Measurements from ENCODE around the gene SGK1.

Gene SGK1

GRCh38 chr6:134272374-134272773 lies 45.5 kb downstream of the SGK1 start:
- DNase-seq (ENCODE audit: extremely low spot score) = no peak
- no peak for TF ChIP-seq CTCF (IDR thresholded peaks at IDR 0.05; ENCODE audit: control extremely low read depth, extremely low read depth, low read depth, missing control alignments)
- ChIA-PET POLR2A (no interaction called here), CTCF (interaction anchor here (1.2 kb wide), 1 partner anchor 209 kb away, joined by 3 read pairs; no protein-coding TSS in a partner anchor)

GRCh38 chr6:134267917-134268361 lies 50.0 kb downstream of the SGK1 start:
- ChIA-PET CTCF (interaction anchor here (1.5 kb wide), 1 partner anchor 9 kb away, joined by 7 read pairs; no protein-coding TSS in a partner anchor), POLR2A (no interaction called here)
- no peak for DNase-seq (ENCODE audit: extremely low spot score)
- TF ChIP-seq CTCF (IDR thresholded peaks at IDR 0.05; ENCODE audit: control extremely low read depth, extremely low read depth, low read depth, missing control alignments) = no peak

GRCh38 chr6:134266776-134267175 lies 51.1 kb downstream of the SGK1 start:
- ChIA-PET CTCF (no interaction called here), POLR2A (no interaction called here)
- no peak for TF ChIP-seq CTCF (IDR thresholded peaks at IDR 0.05; ENCODE audit: control extremely low read depth, extremely low read depth, low read depth, missing control alignments)
- no peak for DNase-seq (ENCODE audit: extremely low spot score)

- TF ChIP-seq CTCF (IDR thresholded peaks at IDR 0.05; ENCODE audit: control extremely low read depth, extremely low read depth, low read depth, missing control alignments) = no peak
- ChIA-PET POLR2A (no interaction called here), CTCF (interaction anchor here (1.1 kb wide), 1 partner anchor 21 kb away, joined by 3 read pairs; no protein-coding TSS in a partner anchor)
- DNase-seq (ENCODE audit: extremely low spot score) = no peak
Observed at GRCh38 chr6:134261766-134262165, 56.1 kb downstream of the SGK1 start.

GRCh38 chr6:134258849-134259306 lies 59.0 kb downstream of the SGK1 start:
- no peak for TF ChIP-seq CTCF (IDR thresholded peaks at IDR 0.05; ENCODE audit: control extremely low read depth, extremely low read depth, low read depth, missing control alignments)
- CTCF ChIA-PET = interaction anchor here (0.8 kb wide), 1 partner anchor 10 kb away, joined by 5 read pairs; no protein-coding TSS in a partner anchor
- no peak for DNase-seq (ENCODE audit: extremely low spot score)
- POLR2A ChIA-PET = no interaction called here

- ChIA-PET CTCF (no interaction called here), POLR2A (no interaction called here)
- DNase-seq (ENCODE audit: extremely low spot score) = no peak
- no peak for TF ChIP-seq CTCF (IDR thresholded peaks at IDR 0.05; ENCODE audit: control extremely low read depth, extremely low read depth, low read depth, missing control alignments)
Observed at GRCh38 chr6:134257516-134257915, 60.4 kb downstream of the SGK1 start.
